Measurements from ENCODE around the gene CNOT2.
A peak's percentile ranks its signal among the peaks of the same experiment; 100 is the strongest.

Gene CNOT2

DNA sequence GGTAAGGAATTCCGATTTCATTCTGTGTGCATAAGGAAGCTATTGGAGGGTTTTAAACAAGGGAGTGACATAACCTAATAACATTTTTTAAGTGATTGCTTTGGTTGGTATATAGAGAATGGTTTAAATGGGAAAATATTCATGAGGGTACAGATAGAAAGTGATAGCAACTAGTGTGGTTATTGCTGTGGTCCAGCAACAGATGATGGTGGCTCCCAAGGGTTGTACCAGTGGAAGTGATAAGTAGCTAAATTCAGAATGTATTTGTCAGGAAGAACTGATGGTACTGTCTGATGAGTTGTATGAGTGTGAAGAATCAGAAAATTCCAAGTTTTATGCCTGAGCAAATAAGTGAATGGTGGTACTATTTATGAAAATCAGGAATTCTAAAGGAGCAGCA, 2.6 kb upstream of the CNOT2 start:
- TF ChIP-seq, protein P1, sequence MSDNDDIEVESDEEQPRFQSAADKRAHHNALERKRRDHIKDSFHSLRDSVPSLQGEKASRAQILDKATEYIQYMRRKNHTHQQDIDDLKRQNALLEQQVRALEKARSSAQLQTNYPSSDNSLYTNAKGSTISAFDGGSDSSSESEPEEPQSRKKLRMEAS (IDR thresholded peaks at IDR 0.05; ENCODE audit: low read depth, low read length), result no peak
- TF ChIP-seq, protein P2, sequence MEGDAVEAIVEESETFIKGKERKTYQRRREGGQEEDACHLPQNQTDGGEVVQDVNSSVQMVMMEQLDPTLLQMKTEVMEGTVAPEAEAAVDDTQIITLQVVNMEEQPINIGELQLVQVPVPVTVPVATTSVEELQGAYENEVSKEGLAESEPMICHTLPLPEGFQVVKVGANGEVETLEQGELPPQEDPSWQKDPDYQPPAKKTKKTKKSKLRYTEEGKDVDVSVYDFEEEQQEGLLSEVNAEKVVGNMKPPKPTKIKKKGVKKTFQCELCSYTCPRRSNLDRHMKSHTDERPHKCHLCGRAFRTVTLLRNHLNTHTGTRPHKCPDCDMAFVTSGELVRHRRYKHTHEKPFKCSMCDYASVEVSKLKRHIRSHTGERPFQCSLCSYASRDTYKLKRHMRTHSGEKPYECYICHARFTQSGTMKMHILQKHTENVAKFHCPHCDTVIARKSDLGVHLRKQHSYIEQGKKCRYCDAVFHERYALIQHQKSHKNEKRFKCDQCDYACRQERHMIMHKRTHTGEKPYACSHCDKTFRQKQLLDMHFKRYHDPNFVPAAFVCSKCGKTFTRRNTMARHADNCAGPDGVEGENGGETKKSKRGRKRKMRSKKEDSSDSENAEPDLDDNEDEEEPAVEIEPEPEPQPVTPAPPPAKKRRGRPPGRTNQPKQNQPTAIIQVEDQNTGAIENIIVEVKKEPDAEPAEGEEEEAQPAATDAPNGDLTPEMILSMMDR (IDR thresholded peaks at IDR 0.05; ENCODE audit: low read depth, low read length), result no peak
- TF ChIP-seq MYC (IDR thresholded peaks at IDR 0.05; ENCODE audit: low read depth, low read length), result no peak
- TF ChIP-seq POLR2A (IDR thresholded peaks at IDR 0.05; ENCODE audit: extremely low read depth, insufficient read length), result no peak
- peak; percentile 38 for DNase-seq (ENCODE audit: low read depth)
- no peak overlapping the region for H3K4me3 ChIP-seq (ENCODE audit: low read depth, low read length)

DNA sequence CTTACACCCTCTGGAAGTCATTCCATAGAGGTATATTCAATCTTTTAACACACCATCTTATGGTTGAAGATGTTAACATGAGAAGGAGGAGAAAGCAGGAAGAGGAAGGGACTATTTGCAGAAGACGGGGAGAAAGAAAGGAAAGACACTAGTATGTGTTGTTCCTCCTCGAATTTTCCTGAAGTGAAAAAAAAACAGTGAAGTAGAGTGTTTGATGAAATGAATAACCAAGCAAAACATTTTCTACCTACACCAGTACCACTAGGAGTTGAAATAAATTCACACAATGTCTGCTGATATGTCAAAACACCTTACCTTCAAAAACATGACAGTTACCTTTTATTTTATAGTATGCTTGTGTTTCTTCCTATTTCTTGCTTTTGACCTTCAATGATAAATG, 1.4 kb upstream of the CNOT2 start:
- H3K4me3 ChIP-seq (ENCODE audit: low read depth, low read length), result peak overlapping the region; percentile 83
- TF ChIP-seq, protein P1 (IDR thresholded peaks at IDR 0.05; ENCODE audit: low read depth, low read length), result no peak
- TF ChIP-seq POLR2A (IDR thresholded peaks at IDR 0.05; ENCODE audit: extremely low read depth, insufficient read length), result no peak
- TF ChIP-seq, protein P2 (IDR thresholded peaks at IDR 0.05; ENCODE audit: low read depth, low read length), result no peak
- no peak for TF ChIP-seq MYC (IDR thresholded peaks at IDR 0.05; ENCODE audit: low read depth, low read length)

DNA sequence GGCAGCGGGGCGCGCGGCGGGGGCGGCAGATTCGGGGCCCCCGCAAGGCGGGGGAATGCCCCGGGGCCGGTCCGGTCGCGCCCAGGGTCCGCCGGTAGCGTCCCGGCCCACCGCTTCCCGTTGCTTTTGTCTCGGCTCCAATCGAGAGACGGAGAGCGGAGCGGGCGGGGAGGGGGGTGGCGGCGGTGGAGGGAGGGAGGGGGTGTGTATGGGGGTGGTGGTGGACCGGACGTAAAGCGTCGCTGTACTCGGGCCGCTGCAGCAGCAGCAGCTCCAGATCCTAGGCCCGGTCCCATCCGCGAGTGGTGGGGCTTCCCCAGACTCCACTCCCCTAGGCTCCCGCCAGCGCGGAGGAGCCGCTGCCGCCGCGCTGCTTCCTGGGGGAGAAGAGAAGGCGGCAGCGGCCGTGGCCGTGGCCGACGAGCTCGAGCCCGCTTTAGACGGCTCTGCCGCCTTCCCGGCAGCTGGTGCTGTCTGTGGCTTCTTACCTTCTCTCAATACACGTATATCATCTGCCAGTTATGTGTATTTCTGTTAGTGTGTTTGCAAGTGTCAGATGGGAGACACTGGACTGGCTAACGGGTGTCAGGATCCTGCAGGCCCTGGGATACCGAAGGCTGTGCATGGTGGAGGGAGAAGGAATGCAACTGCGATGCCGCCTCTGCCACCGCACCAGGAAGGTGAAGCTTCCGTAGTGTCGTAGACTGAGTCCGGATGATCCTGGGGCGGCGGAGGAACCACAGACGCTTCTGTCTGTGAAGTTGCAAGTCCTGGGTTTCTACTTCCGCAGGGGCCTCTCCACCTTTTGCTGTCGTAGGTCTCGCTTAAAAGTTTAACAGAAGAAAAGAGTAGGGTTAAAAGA, 508 bp downstream of the CNOT2 start:
- peak overlapping the region; percentile 83 for H3K4me3 ChIP-seq (ENCODE audit: low read depth, low read length)
- peak; percentile 86 for DNase-seq (ENCODE audit: low read depth)
- TF ChIP-seq, protein P1 (IDR thresholded peaks at IDR 0.05; ENCODE audit: low read depth, low read length), result no peak
- TF ChIP-seq POLR2A (IDR thresholded peaks at IDR 0.05; ENCODE audit: extremely low read depth, insufficient read length) (no peak), MYC (IDR thresholded peaks at IDR 0.05; ENCODE audit: low read depth, low read length) (peak; percentile 39; the same call in 1 of the 2 replicates)

More for the DNA sequence above, 1.4 kb upstream of the CNOT2 start:
- DNase-seq (ENCODE audit: low read depth), result peak; percentile 13

DNA sequence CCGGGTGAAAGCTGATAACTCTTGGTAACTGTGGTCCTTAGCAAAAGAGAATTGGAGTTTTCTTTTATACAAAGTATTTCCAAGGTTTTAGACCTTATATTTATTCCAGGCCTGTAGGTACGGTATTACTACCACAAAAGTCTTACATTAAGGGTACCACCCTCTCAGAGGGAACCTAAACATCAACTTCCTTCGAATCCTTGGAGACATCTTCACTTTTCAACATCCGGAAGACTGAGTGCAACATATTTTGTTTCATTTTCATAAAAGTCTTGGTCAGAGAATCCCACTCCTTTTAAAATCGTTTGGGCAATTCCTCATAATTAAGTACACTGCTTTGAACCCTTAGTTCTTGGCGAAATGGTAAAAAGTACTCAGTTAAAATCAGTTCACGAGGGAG, 1.2 kb downstream of the CNOT2 start:
- DNase-seq (ENCODE audit: low read depth), result no peak
- peak overlapping the region; percentile 83 for H3K4me3 ChIP-seq (ENCODE audit: low read depth, low read length)
- TF ChIP-seq MYC (IDR thresholded peaks at IDR 0.05; ENCODE audit: low read depth, low read length) (no peak), POLR2A (IDR thresholded peaks at IDR 0.05; ENCODE audit: extremely low read depth, insufficient read length) (no peak)
- TF ChIP-seq, protein P2 (IDR thresholded peaks at IDR 0.05; ENCODE audit: low read depth, low read length), result no peak
- TF ChIP-seq, protein P1 (IDR thresholded peaks at IDR 0.05; ENCODE audit: low read depth, low read length), result no peak

DNA sequence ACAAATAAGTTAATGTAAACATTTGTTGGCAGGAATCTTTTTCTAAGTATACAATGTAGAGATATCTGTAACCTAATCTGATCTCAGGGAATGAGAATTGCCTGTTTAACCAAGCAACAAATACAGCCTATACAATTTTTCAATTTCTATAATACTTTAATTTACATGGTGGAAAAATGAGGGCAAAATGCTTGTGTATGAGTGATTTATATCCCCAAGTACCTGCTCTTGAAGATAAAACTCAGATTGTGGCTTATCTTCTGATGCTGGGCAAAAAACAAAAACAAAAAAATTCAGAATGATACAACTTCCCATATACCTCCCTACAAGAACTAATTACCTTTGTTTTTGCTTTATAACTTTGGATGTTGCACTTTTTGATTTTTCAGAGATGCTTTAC, 2.2 kb downstream of the CNOT2 start:
- DNase-seq (ENCODE audit: low read depth), result no peak
- peak overlapping the region; percentile 83 for H3K4me3 ChIP-seq (ENCODE audit: low read depth, low read length)
- TF ChIP-seq, protein P1 (IDR thresholded peaks at IDR 0.05; ENCODE audit: low read depth, low read length), result no peak
- TF ChIP-seq, protein P2 (IDR thresholded peaks at IDR 0.05; ENCODE audit: low read depth, low read length), result no peak
- TF ChIP-seq POLR2A (IDR thresholded peaks at IDR 0.05; ENCODE audit: extremely low read depth, insufficient read length) (no peak), MYC (IDR thresholded peaks at IDR 0.05; ENCODE audit: low read depth, low read length) (no peak)

DNA sequence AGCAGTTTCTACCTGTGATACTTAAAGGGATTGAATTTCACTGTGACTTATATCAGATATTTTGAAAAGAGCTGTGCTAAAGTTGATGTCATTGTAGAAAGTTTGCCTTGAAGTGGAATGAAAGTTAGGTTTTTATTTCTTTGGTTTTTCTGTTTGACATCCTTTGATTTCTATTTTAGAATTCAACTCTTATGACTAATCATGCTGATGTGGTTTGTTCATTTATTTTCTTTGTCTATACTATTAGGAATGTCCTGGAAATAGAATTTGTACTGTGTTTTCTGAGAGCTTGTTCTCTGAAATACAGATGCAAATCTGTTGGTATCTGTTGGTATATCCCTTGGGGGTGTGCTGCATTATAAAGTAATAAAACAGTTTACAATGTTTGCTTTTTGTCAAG, 3.3 kb downstream of the CNOT2 start:
- no peak for DNase-seq (ENCODE audit: low read depth)
- peak overlapping the region; percentile 19 for H3K4me3 ChIP-seq (ENCODE audit: low read depth, low read length)

More for the DNA sequence above, 3.3 kb downstream of the CNOT2 start:
- TF ChIP-seq POLR2A (IDR thresholded peaks at IDR 0.05; ENCODE audit: extremely low read depth, insufficient read length) (no peak), MYC (IDR thresholded peaks at IDR 0.05; ENCODE audit: low read depth, low read length) (no peak)
- TF ChIP-seq, protein P1 (IDR thresholded peaks at IDR 0.05; ENCODE audit: low read depth, low read length), result no peak
- TF ChIP-seq, protein P2 (IDR thresholded peaks at IDR 0.05; ENCODE audit: low read depth, low read length), result no peak
